ENCODE results near the gene IRF5.

The IRF5 gene

DNA sequence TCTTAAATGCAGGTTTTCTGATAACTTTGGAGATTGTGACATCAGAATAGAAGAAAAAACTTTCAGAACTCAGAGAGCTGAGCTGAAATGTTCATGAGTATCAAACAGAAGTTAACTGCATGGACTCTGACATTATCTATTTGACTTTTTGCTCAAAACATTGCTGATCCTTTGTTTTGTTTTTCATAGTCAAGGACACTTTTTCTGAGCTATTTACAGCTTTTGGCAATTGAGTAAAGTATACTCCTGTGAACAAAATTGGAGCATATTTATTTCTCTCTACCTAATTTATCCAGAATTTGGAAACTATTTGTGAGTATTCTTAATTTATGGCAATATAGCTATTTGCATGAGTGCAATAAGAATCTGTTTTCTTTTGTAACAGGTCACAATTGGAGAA is 38.3 kb upstream of the IRF5 start:
- DNase-seq (ENCODE audit: low read depth): no peak
- TF ChIP-seq, protein P1, sequence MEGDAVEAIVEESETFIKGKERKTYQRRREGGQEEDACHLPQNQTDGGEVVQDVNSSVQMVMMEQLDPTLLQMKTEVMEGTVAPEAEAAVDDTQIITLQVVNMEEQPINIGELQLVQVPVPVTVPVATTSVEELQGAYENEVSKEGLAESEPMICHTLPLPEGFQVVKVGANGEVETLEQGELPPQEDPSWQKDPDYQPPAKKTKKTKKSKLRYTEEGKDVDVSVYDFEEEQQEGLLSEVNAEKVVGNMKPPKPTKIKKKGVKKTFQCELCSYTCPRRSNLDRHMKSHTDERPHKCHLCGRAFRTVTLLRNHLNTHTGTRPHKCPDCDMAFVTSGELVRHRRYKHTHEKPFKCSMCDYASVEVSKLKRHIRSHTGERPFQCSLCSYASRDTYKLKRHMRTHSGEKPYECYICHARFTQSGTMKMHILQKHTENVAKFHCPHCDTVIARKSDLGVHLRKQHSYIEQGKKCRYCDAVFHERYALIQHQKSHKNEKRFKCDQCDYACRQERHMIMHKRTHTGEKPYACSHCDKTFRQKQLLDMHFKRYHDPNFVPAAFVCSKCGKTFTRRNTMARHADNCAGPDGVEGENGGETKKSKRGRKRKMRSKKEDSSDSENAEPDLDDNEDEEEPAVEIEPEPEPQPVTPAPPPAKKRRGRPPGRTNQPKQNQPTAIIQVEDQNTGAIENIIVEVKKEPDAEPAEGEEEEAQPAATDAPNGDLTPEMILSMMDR (IDR thresholded peaks at IDR 0.05; ENCODE audit: low read length, missing control alignments): no peak
- H3K4me3 ChIP-seq (replicated peaks; ENCODE audit: low read depth, low read length): no peak overlapping the region

DNA sequence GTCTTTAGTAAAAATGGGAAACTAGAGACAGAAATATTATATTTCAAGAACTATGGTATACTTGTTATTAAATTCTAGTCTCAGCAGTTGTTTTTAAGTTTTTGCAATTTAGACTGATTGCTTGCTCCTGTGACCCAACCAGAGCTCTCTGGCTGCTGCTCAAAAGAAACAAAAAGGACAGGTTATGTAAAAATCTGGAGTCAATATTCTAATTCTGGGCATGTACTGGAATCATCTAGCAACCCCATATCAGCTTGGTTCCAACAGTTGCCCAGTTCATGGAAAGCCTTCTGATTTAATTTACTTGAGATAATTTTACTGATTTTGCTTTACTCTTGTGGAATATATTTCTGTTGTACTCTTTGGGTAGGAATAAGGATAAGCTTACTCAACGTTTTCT is 37.5 kb upstream of the IRF5 start:
- TF ChIP-seq, protein P1 (IDR thresholded peaks at IDR 0.05; ENCODE audit: low read length, missing control alignments): no peak
- no peak overlapping the region for H3K4me3 ChIP-seq (replicated peaks; ENCODE audit: low read depth, low read length)
- DNase-seq (ENCODE audit: low read depth): no peak

DNA sequence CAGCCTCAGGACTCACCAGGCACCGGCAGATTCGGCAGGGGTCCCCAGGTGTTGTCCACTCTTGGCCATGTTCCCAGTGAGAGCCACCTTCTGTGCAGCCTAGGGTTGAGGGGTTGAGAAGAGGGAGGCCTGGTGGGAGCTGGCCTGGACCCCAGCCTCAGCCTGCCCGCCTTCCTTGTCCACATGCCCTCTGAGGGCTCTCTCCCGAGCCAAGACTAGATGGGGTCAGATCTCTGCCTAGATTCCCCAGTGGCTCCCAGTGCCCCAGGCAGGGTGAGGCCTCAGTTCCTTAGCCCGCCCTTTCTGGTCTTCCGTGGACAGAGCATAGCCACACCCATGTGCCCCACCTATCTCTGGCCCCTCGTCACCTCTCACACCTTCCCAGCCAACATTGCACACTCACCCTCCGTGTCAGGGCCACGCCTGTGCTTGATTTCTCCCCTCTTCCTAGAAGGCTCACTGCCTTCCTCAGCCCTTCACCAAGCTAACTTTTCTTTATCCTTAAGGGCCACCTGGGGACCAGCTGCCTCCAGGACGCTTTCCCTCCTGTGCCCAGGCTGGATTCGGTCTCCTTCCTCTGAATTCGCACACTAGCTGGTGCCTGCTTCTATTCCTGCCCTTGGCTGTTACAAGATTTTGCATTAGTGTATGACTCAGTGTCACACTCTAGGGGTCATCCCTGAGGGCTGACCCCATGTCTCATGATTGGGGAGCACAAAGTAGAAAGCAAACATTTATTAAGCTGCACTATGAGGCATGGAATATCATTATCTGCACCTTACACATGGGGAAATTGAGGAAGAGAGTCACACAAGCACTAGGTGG is 34.8 kb upstream of the IRF5 start:
- DNase-seq (ENCODE audit: low read depth): no peak
- TF ChIP-seq, protein P1 (IDR thresholded peaks at IDR 0.05; ENCODE audit: low read length, missing control alignments): no peak
- no peak overlapping the region for H3K4me3 ChIP-seq (replicated peaks; ENCODE audit: low read depth, low read length)

DNA sequence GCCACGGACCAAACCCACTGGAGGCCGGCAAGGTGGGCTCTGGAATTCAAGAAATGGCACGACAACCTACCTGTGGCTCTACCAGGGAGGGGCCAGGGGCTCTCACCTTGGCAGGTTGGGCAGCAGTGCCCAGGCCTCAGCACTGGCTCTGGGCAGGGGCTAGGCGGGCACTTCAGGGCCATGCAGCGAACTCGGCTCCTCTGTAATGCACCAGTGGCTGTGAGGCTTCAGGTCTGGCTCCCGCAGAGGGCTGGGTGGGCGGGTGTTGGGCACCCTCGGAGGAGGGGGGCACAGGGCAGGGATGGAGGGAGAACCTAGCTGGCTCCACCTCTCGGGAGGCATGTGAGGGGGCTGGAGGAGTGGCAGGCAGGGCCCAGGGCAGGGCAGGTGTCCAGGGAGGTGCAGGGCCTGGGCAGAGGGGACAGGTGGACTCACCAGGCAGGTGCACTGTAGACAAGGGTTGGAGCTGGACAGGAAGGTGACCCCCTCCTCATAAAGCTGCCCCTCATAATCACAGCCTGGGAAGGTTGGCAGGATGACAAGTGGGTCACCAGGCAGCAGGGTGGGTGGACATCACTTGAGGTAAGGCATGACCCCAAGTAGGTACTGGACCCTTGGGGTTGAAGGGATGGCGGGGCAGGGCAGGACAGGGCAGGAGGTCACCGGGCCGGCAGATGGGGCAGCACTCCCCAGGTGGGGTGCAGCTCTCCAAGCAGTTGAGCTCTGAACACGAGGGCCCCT is 33.9 kb upstream of the IRF5 start:
- H3K4me3 ChIP-seq (replicated peaks; ENCODE audit: low read depth, low read length): no peak overlapping the region
- no peak for DNase-seq (ENCODE audit: low read depth)
- TF ChIP-seq, protein P1 (IDR thresholded peaks at IDR 0.05; ENCODE audit: low read length, missing control alignments): no peak

DNA sequence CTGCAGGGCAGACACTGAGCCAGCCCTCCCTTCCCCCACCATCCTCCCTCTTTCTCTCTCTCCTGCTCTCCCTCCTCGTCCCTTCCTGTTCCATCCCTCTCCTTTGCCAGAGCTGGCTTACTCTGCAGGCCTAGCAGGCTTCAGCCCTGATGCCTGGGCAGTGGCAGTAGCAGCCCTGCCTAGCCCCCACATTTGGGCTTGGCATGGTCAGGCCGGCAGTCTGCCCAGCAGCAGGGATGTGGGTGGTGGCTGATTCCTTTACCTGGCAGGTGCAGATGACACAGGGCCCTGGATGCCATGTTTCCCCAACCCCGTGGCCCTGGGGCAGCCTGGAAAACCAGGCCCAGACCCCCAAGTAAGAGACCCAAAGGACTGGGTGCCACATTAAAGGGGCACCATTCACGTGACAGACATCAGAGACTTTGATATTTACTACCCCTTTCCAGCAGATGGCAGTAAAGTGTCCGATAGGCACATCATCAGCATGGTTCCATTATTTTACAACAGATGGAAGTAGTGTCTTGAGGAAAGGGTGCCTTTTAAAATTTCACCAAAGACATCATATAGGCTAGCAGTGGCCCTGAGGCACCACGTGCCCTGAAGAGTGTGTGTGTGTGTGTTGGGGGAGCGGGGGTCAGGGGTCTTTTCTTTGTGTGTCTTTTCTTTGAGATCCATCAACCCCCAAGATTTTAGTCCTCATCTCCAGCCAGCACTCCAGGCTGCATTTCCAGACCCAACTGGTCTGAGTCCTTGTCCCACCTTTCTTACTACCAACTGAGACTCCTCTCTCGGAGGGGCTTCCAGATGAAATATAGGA is 33.1 kb upstream of the IRF5 start:
- peak; percentile 72 for DNase-seq (ENCODE audit: low read depth)
- no peak overlapping the region for H3K4me3 ChIP-seq (replicated peaks; ENCODE audit: low read depth, low read length)
- TF ChIP-seq, protein P1 (IDR thresholded peaks at IDR 0.05; ENCODE audit: low read length, missing control alignments): peak; percentile 68

DNA sequence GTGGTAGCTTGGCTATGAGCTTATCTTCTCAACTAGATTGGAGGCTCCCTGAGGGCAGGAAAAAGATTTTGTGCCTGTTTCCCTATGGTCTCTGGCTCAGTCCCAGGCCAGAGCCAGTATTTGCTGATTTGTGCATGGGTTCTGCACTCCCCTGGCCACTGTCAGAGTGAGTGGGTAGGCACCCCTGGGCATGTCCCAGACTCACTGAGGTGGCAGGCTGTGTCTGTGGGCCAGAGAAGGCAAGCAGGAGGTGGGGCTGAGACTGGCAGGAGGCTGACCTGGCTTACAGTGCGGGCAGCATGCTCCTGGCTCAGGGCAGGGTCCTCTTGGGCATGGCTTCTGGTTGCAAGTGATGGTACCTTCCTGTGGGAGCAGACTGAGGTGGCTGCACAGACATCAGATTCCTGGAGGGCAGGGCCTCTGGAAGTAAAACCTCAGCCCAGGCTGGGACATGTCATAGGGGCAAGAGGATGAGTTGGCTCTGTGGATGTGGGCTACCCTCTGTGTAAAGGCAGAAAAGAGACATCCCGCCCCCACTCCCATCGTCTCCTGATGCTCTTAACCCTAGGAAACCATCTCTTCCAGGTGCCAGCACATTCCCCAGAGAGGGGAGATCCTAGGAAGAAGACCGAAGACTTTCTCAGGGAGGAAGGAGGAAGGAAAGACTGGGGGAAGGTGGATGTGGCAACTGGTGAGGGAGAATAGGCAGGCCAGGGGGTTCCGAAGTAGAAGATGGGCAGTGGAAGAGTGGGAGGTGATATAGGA is 31.5 kb upstream of the IRF5 start:
- H3K4me3 ChIP-seq (replicated peaks; ENCODE audit: low read depth, low read length): no peak overlapping the region
- no peak for DNase-seq (ENCODE audit: low read depth)
- TF ChIP-seq, protein P1 (IDR thresholded peaks at IDR 0.05; ENCODE audit: low read length, missing control alignments): no peak

Measured in fibroblast of pulmonary artery (primary cell).